H1 (cell line): ENCODE data around the gene UTP14C. TPM values are rescaled to one million over a fixed set of nuclear protein-coding genes. Genes with fewer than 3 reads are reported as not detected.

ENCODE experiments used
- SIN3A ChIP-seq, 2 experiments: IDR thresholded peaks in 1 of 2; conservative IDR thresholded peaks in 1 of 2; 2 replicates each; pipeline ENCODE4 v1.6.1; 2011 to 2012; ENCODE audit warnings: low read length in 2 of 2, improper control_type of control experiment in 1 of 2, low read depth in 1 of 2, mild to moderate bottlenecking in 1 of 2
- polyA plus RNA-seq, 7 experiments: library from polyadenylated mRNA; depleted of rRNA in 3 of 7; stranded (reverse) in 5 of 7; unstranded in 2 of 7; fragments of >200 nt in 5 of 7; fragments of 200-250 nt in 2 of 7; gene quantifications; 1 replicate in 5 of 7; 2 replicates in 1 of 7; 4 replicates in 1 of 7; pipeline versions ENCODE4 v1.2.1 to v1.2.3, GENCODE V29; 2011 to 2013; ENCODE audit warnings: missing spikeins in 2 of 7, mixed read lengths in 2 of 7
- total RNA-seq: library from RNA; stranded (reverse); fragmentation: NEBNext Ultra II Directional; extraction: Animal tissue kit (Norgen Biotek cat#: 25700); gene quantifications from 2 replicates; pipeline ENCODE4 v1.2.1, GENCODE V29; 2021
- TF ChIP-seq, protein P1 (sequence below), 3 experiments: IDR thresholded peaks; 1 replicate in 2 of 3; 2 replicates in 1 of 3; pipeline versions ENCODE4 v1.5.1 to v1.6.1; 2011; ENCODE audit warnings: low read length in 3 of 3, mild to moderate bottlenecking in 3 of 3, inconsistent platforms in 2 of 3, low read depth in 1 of 3, moderate library complexity in 1 of 3; ENCODE audit not compliant: insufficient read depth in 1 of 3; ENCODE audit errors: control extremely low read depth in 1 of 3

Gene UTP14C
- total and polyA plus RNA-seq, 2 of the 8 experiments (the other 6 are each of a cell fraction or from before 2014, with no cell fraction given), result 6.8 to 22.7 TPM

DNA sequence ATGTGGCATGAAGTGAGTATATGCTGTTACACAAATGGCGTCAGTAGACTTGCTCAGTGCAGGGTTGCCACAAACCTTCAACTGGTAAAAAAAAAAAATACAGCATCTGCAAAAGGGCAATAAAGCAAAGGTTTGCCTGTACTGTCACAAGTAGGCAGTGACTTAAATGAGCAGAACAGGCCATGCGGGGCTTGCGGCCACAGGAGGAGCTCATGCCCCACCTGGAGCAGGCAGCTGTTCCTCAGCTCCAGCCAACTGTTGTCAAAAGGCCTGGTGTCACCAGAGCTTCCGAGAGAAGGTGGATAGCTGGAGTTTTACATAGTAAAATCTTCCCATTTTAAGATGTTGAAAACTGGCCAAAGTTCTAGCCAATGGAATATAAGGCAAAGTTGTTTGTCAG, 20.9 kb upstream of the UTP14C start (continued):
- TF ChIP-seq, protein P1, sequence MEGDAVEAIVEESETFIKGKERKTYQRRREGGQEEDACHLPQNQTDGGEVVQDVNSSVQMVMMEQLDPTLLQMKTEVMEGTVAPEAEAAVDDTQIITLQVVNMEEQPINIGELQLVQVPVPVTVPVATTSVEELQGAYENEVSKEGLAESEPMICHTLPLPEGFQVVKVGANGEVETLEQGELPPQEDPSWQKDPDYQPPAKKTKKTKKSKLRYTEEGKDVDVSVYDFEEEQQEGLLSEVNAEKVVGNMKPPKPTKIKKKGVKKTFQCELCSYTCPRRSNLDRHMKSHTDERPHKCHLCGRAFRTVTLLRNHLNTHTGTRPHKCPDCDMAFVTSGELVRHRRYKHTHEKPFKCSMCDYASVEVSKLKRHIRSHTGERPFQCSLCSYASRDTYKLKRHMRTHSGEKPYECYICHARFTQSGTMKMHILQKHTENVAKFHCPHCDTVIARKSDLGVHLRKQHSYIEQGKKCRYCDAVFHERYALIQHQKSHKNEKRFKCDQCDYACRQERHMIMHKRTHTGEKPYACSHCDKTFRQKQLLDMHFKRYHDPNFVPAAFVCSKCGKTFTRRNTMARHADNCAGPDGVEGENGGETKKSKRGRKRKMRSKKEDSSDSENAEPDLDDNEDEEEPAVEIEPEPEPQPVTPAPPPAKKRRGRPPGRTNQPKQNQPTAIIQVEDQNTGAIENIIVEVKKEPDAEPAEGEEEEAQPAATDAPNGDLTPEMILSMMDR (IDR thresholded peaks at IDR 0.05; ENCODE audit: control extremely low read depth in 1 of 3, insufficient read depth in 1 of 3, low read depth in 1 of 3, low read length in 3 of 3), result peak in 2 of 3 experiments; percentile 27 to 38; a peak in 3 of 4 replicates
- no peak for TF ChIP-seq SIN3A (conservative IDR thresholded peaks at IDR 0.05 in 1 of 2, IDR thresholded peaks at IDR 0.05 in 1 of 2; ENCODE audit: low read depth in 1 of 2, low read length in 2 of 2)
